ENCODE measurements around the gene INCENP. TPM values are rescaled to one million over a fixed set of nuclear protein-coding genes. Genes with fewer than 3 reads are reported as not detected.
"Not testable (repeated sequence)": the region's sequence is repeated elsewhere in the genome, so short reads cannot be mapped to it uniquely, and the experiment has no call there.

The INCENP gene
- total RNA-seq, 1 experiment from 2014 or later, result 56.2 TPM

DNA sequence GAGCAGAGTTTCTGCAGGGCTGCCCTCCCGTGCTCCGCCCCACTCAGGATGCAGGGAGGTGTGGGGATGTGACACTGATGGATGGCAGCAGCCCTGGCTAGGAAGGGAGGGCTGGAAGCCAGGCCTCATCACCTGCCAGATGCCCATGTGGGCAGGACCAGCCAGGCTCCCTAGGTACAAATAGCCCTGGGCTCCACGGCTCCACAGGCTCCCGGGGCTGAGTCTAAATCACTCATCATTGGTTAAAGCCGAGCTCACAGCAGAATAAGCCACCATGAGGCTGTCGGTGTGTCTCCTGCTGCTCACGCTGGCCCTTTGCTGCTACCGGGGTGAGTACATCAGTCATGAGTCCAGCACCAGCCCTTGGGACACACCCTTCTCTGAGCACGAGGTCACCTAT lies 66.2 kb downstream of the INCENP start, which contains the start of gene SCGB1D1:
SCGB1D1 (plus strand) TSS at position 206 of the 400 bp plus-strand sequence; CDS start at position 275, 69 bp downstream.
- H3K36me3 Mint-ChIP-seq (ENCODE audit: insufficient read depth, unreplicated experiment), result no peaks in the 10 kb centered on the region
- H3K27me3 Mint-ChIP-seq (ENCODE audit: insufficient read depth, unreplicated experiment), result peaks cover 65% of the 10 kb centered on the region
- no peaks in the 10 kb centered on the region for H3K9me3 Mint-ChIP-seq (ENCODE audit: unreplicated experiment)
- DNase-seq (ENCODE audit: unreplicated experiment), result no peak
- H3K27ac Mint-ChIP-seq (ENCODE audit: low read depth, unreplicated experiment), result no peak within 1 kb of the TSS
- ChIA-PET POLR2A (interaction anchor here (1.1 kb wide), 1 partner anchor 35 kb away, joined by 3 read pairs; no protein-coding TSS in a partner anchor), CTCF (interaction anchor here (0.5 to 1.2 kb wide), 3 partner anchors 18 to 551 kb away, joined by 3 to 4 read pairs (median 3); no protein-coding TSS in a partner anchor)
- TF ChIP-seq, protein P1, sequence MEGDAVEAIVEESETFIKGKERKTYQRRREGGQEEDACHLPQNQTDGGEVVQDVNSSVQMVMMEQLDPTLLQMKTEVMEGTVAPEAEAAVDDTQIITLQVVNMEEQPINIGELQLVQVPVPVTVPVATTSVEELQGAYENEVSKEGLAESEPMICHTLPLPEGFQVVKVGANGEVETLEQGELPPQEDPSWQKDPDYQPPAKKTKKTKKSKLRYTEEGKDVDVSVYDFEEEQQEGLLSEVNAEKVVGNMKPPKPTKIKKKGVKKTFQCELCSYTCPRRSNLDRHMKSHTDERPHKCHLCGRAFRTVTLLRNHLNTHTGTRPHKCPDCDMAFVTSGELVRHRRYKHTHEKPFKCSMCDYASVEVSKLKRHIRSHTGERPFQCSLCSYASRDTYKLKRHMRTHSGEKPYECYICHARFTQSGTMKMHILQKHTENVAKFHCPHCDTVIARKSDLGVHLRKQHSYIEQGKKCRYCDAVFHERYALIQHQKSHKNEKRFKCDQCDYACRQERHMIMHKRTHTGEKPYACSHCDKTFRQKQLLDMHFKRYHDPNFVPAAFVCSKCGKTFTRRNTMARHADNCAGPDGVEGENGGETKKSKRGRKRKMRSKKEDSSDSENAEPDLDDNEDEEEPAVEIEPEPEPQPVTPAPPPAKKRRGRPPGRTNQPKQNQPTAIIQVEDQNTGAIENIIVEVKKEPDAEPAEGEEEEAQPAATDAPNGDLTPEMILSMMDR (IDR thresholded peaks at IDR 0.05; ENCODE audit: unreplicated experiment), result no peak
- no peak within 1 kb of the TSS for H3K4me3 Mint-ChIP-seq (ENCODE audit: unreplicated experiment)
- intact Hi-C loops (cut with micrococcal nuclease), result no loop called here
- H3K4me1 Mint-ChIP-seq (ENCODE audit: insufficient read depth, unreplicated experiment), result no peaks in the 10 kb centered on the region
- BruUV-seq (replicated peaks), result no TSS peak

DNA sequence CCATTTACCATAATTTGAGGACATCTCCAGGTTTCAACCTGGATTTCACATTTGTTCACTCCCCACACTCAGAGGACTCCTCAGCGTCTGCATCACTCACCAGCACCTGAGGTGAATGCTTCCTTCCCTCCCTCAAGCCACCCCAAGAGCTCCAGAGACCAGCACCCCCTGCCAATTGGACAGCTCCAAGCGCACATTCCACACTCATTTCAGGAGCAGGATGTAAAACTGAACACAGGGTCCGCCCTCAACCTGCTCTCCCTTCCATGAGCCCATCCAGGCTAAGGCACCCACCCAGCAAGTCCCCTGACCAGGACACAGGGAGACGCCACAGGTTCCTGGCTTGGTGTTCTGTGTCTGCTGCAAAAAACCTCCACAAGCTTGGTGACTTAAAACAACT lies 70.1 kb downstream of the INCENP start:
- H3K4me3 Mint-ChIP-seq (ENCODE audit: unreplicated experiment), result no peak overlapping the region
- POLR2A ChIA-PET, result no interaction called here
- CTCF ChIA-PET, result no interaction called here
- peaks cover 71% of the 10 kb centered on the region for H3K27me3 Mint-ChIP-seq (ENCODE audit: insufficient read depth, unreplicated experiment)
- no TSS peak for BruUV-seq (replicated peaks)
- H3K36me3 Mint-ChIP-seq (ENCODE audit: insufficient read depth, unreplicated experiment), result no peaks in the 10 kb centered on the region
- intact Hi-C loops (cut with micrococcal nuclease), result no loop called here
- H3K9me3 Mint-ChIP-seq (ENCODE audit: unreplicated experiment), result no peaks in the 10 kb centered on the region
- H3K4me1 Mint-ChIP-seq (ENCODE audit: insufficient read depth, unreplicated experiment), result no peaks in the 10 kb centered on the region
- no peak overlapping the region for H3K27ac Mint-ChIP-seq (ENCODE audit: low read depth, unreplicated experiment)
- TF ChIP-seq, protein P1 (IDR thresholded peaks at IDR 0.05; ENCODE audit: unreplicated experiment), result no peak
- DNase-seq (ENCODE audit: unreplicated experiment), result peak; percentile 17

DNA sequence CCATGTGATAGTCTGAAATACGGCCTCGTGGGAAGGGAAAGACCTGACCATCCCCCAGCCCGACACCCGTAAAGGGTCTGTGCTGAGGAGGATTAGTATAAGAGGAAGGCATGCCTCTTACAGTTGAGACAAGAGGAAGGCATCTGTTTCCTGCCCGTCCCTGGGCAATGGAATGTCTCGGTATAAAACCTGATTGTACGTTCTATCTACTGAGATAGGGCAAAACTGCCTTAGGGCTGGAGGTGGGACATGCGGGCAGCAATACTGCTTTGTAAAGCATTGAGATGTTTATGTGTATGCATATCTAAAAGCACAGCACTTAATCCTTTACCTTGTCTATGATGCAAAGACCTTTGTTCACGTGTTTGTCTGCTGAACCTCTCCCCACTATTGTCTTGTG lies 71.2 kb downstream of the INCENP start:
- peaks cover 71% of the 10 kb centered on the region for H3K27me3 Mint-ChIP-seq (ENCODE audit: insufficient read depth, unreplicated experiment)
- DNase-seq (ENCODE audit: unreplicated experiment); H3K27ac Mint-ChIP-seq (ENCODE audit: low read depth, unreplicated experiment); H3K4me3 Mint-ChIP-seq (ENCODE audit: unreplicated experiment); CTCF ChIA-PET; BruUV-seq (replicated peaks); H3K9me3 Mint-ChIP-seq (ENCODE audit: unreplicated experiment); POLR2A ChIA-PET; intact Hi-C loops (cut with micrococcal nuclease); H3K4me1 Mint-ChIP-seq (ENCODE audit: insufficient read depth, unreplicated experiment); H3K36me3 Mint-ChIP-seq (ENCODE audit: insufficient read depth, unreplicated experiment): not testable (repeated sequence)

DNA sequence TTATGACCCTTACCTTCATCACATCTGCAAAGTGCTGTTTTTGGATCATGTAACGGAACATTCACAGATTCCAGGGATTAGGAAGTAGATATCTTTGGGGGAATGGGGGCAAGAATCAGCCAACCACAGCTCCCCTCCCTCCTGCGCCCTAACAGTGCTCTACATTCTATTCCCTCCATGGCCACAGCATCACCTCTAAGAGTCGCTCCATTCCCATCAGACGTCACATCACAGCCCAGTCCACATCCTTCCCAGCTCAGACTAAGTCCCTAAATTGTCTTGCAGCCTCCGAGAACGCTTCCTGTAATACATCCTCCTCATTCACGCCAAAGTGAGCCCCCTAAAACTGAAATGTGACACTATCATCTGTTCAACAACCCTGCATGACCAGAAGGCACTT lies 72.1 kb downstream of the INCENP start:
- Mint-ChIP-seq H3K27me3 (ENCODE audit: insufficient read depth, unreplicated experiment) (peaks cover 71% of the 10 kb centered on the region), H3K36me3 (ENCODE audit: insufficient read depth, unreplicated experiment) (no peaks in the 10 kb centered on the region), H3K9me3 (ENCODE audit: unreplicated experiment) (no peaks in the 10 kb centered on the region), H3K4me3 (ENCODE audit: unreplicated experiment) (no peak overlapping the region), H3K27ac (ENCODE audit: low read depth, unreplicated experiment) (no peak overlapping the region), H3K4me1 (ENCODE audit: insufficient read depth, unreplicated experiment) (no peaks in the 10 kb centered on the region)
- TF ChIP-seq, protein P1 (IDR thresholded peaks at IDR 0.05; ENCODE audit: unreplicated experiment), result no peak
- BruUV-seq (replicated peaks), result no TSS peak
- no peak for DNase-seq (ENCODE audit: unreplicated experiment)
- intact Hi-C loops (cut with micrococcal nuclease), result no loop called here
- CTCF ChIA-PET, result interaction anchor here (0.6 kb wide), 1 partner anchor 557 kb away, joined by 3 read pairs; no protein-coding TSS in a partner anchor
- POLR2A ChIA-PET, result no interaction called here

DNA sequence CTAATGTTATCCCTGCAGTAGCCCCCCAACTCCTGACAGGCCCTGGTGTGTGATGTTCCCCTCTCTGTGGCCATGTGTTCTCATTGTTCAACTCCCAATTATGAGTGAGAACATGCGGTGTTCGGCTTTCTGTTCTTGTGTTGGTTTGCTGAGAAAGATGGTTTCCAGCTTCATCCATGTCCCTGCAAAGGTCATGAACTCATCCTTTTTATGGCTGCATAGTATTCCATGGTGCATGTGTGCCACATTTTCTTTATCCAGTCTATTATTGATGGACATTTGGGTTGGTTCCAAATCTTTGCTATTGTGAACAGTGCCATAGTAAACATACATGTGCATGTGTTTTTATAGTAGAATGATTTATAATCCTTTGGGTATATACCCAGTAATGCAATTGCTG lies 73.6 kb downstream of the INCENP start:
- H3K4me1 Mint-ChIP-seq (ENCODE audit: insufficient read depth, unreplicated experiment); BruUV-seq (replicated peaks); intact Hi-C loops (cut with micrococcal nuclease): not testable (repeated sequence)

More for the DNA sequence above, 73.6 kb downstream of the INCENP start:
- DNase-seq (ENCODE audit: unreplicated experiment); H3K27ac Mint-ChIP-seq (ENCODE audit: low read depth, unreplicated experiment); POLR2A ChIA-PET; CTCF ChIA-PET; H3K4me3 Mint-ChIP-seq (ENCODE audit: unreplicated experiment); H3K9me3 Mint-ChIP-seq (ENCODE audit: unreplicated experiment); H3K36me3 Mint-ChIP-seq (ENCODE audit: insufficient read depth, unreplicated experiment): not testable (repeated sequence)
- peaks cover 71% of the 10 kb centered on the region for H3K27me3 Mint-ChIP-seq (ENCODE audit: insufficient read depth, unreplicated experiment)

All from MCF 10A (cell line).